Uterus (tissue), 4 donors: ENCODE results near the gene TSSK6. TPM values are rescaled to one million over a fixed set of nuclear protein-coding genes. Genes with fewer than 3 reads are reported as not detected.

Experiments used
- DNase-seq, 2 donors: peaks; one replicate each; pipeline ENCODE4 v3.0.0-alpha.2; 2019 to 2020
- H3K27ac ChIP-seq, 2 donors: fragments of 200-600 bp; sonication (generic); 1 replicate in 1 of 2; 2 replicates in 1 of 2; pipeline ENCODE4 v1.5.1; 2016 to 2018
- H3K27me3 ChIP-seq, 2 donors: fragments of 200-600 bp; sonication (generic); one replicate each; pipeline ENCODE4 v1.5.1; 2018 to 2019; ENCODE audit warnings: control low read depth in 1 of 2
- H3K36me3 ChIP-seq, 2 donors: fragments of 200-600 bp; sonication (generic); one replicate each; pipeline ENCODE4 v1.5.1; 2019; ENCODE audit warnings: control low read depth in 1 of 2
- H3K4me1 ChIP-seq, 2 donors: fragments of 200-600 bp; sonication (generic); one replicate each; pipeline ENCODE4 v1.5.1; 2018 to 2019; ENCODE audit warnings: control low read depth in 1 of 2
- H3K4me3 ChIP-seq, 2 donors: fragments of 200-600 bp; sonication (generic); 1 replicate in 1 of 2; 2 replicates in 1 of 2; pipeline ENCODE4 v1.5.1; 2018 to 2019; ENCODE audit warnings: mild to moderate bottlenecking in 1 of 2
- H3K9me3 ChIP-seq, 2 donors: fragments of 200-600 bp; sonication (generic); one replicate each; pipeline ENCODE4 v1.5.1; 2019; ENCODE audit warnings: control low read depth in 1 of 2
- CTCF ChIP-seq, 4 experiments: fragments of 200-600 bp in 2 of 4; fragments of 450-650 bp in 2 of 4; sonication (generic) in 2 of 4; IDR thresholded peaks; one replicate each; pipeline ENCODE4 v1.5.1; 2016 to 2019; ENCODE audit warnings: antibody characterized with exemption in 4 of 4, mild to moderate bottlenecking in 2 of 4, moderate library complexity in 1 of 4
- POLR2A ChIP-seq, 2 donors: fragments of 450-650 bp; IDR thresholded peaks; one replicate each; pipeline ENCODE4 v1.6.1; 2016; ENCODE audit warnings: antibody characterized with exemption in 2 of 2, mild to moderate bottlenecking in 1 of 2, moderate library complexity in 1 of 2
- intact Hi-C: fragments of 100-400 bp; cut with DNase I; formaldehyde crosslinking; loops from one replicate; pipeline ENCODE4 v1.15.1; 2023; ENCODE audit warnings: low total_unique reads
- total RNA-seq, 4 donors: library from RNA; depleted of rRNA in 3 of 4; stranded (reverse); fragments of >200 nt in 3 of 4; gene quantifications; one replicate each; pipeline versions ENCODE4 v1.1.0 to v1.2.4, GENCODE V29; 2014 to 2023
- donor health status: DM: yes; HTN: yes; CAD: no.

Gene TSSK6
- total RNA-seq, 4 donors from 2014 or later = 1.3 to 2.0 TPM; not detected in 2

- Histone ChIP-seq H3K27ac (no peak overlapping the region), H3K4me3 (no peak overlapping the region), H3K4me1 (no peaks in the 10 kb centered on the region), H3K36me3 (no peaks in the 10 kb centered on the region), H3K9me3 (no peaks in the 10 kb centered on the region), H3K27me3 (no peaks in the 10 kb centered on the region)
- DNase-seq = no peak
- TF ChIP-seq CTCF (IDR thresholded peaks at IDR 0.05) = no peak
- no peak for TF ChIP-seq POLR2A (IDR thresholded peaks at IDR 0.05)
- intact Hi-C loops = no loop called here
Observed at GRCh38 chr19:19526581-19527370, 11.4 kb upstream of the TSSK6 start.

GRCh38 chr19:19525611-19526380, 10.4 kb upstream of the TSSK6 start:
- Histone ChIP-seq H3K36me3 (no peaks in the 10 kb centered on the region), H3K4me3 (no peak overlapping the region), H3K27me3 (no peaks in the 10 kb centered on the region), H3K9me3 (no peaks in the 10 kb centered on the region), H3K4me1 (no peaks in the 10 kb centered on the region), H3K27ac (no peak overlapping the region)
- no peak for DNase-seq
- TF ChIP-seq POLR2A (IDR thresholded peaks at IDR 0.05) = no peak
- no peak for TF ChIP-seq CTCF (IDR thresholded peaks at IDR 0.05)
- intact Hi-C loops = no loop called here

- Histone ChIP-seq H3K9me3 (no peaks in the 10 kb centered on the region), H3K4me3 (no peak overlapping the region), H3K27me3 (no peaks in the 10 kb centered on the region), H3K4me1 (no peaks in the 10 kb centered on the region), H3K36me3 (no peaks in the 10 kb centered on the region), H3K27ac (no peak overlapping the region)
- no peak for DNase-seq
- intact Hi-C loops = no loop called here
- TF ChIP-seq POLR2A (IDR thresholded peaks at IDR 0.05) = no peak
- TF ChIP-seq CTCF (IDR thresholded peaks at IDR 0.05) = no peak
Observed at GRCh38 chr19:19524053-19524452, 8.7 kb upstream of the TSSK6 start.

- Histone ChIP-seq H3K27me3 (no peaks in the 10 kb centered on the region), H3K4me1 (no peaks in the 10 kb centered on the region), H3K4me3 (no peak overlapping the region), H3K36me3 (no peaks in the 10 kb centered on the region), H3K9me3 (no peaks in the 10 kb centered on the region), H3K27ac (no peak overlapping the region)
- no peak for DNase-seq
- no peak for TF ChIP-seq POLR2A (IDR thresholded peaks at IDR 0.05)
- TF ChIP-seq CTCF (IDR thresholded peaks at IDR 0.05) = no peak
- intact Hi-C loops = no loop called here
Observed at GRCh38 chr19:19523177-19523576, 7.8 kb upstream of the TSSK6 start.

GRCh38 chr19:19520989-19521388, 5.6 kb upstream of the TSSK6 start:
- DNase-seq = no peak
- Histone ChIP-seq H3K4me1 (no peaks in the 10 kb centered on the region), H3K9me3 (no peaks in the 10 kb centered on the region), H3K27me3 (no peaks in the 10 kb centered on the region), H3K36me3 (no peaks in the 10 kb centered on the region), H3K27ac (no peak overlapping the region), H3K4me3 (no peak overlapping the region)
- intact Hi-C loops = no loop called here
- no peak for TF ChIP-seq POLR2A (IDR thresholded peaks at IDR 0.05)
- no peak for TF ChIP-seq CTCF (IDR thresholded peaks at IDR 0.05)
